T1000 (cell line): ENCODE data around the gene CHRNB1.
"Not testable (repeated sequence)": the region's sequence is repeated elsewhere in the genome, so short reads cannot be mapped to it uniquely, and the experiment has no call there.

ENCODE experiments used
- DNase-seq: peaks from one replicate; lab custom pipeline; 2025; ENCODE audit warnings: mixed read lengths; lab: John Stamatoyannopoulos, UW

CHRNB1 gene

DNA sequence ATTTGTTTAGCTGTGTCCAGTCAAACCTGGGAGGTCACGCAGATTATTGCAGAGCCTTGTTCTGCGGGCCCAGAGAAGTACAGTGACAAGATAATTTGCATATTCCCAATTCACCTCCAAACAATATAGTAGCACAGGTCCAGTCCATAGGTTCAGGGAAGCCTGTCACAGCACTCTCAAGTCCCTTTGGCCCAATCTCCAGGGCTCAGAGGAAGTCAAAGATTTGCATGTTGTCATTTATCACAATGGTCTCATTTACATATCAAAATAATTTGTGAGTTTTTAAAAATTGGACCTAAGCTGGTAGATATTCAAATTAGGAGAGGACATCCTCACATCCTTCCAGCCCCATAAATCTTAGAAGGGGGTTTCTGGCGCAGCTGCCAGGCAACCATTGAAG lies 22.6 kb downstream of the CHRNB1 start:
- DNase-seq: no peak

DNA sequence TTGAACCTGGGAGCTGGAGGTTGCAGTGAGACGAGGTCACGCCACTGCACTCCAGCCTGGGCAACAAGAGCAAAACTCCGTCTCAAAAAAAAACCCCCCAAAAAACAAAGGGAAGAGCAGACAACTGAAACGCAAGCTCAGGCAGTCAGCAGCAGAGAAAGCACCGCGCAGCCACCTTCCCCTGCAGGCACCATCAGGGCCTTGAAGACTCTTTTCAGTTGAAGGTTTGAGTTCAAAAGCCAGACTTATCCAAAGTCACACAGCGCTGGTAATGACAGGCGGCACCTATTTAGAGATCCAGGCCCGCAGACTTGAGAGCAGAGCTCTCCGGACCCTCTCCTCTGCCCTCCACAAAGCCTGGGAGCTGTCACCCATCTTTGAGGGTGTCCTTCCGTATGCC lies 23.4 kb downstream of the CHRNB1 start:
- no peak for DNase-seq

DNA sequence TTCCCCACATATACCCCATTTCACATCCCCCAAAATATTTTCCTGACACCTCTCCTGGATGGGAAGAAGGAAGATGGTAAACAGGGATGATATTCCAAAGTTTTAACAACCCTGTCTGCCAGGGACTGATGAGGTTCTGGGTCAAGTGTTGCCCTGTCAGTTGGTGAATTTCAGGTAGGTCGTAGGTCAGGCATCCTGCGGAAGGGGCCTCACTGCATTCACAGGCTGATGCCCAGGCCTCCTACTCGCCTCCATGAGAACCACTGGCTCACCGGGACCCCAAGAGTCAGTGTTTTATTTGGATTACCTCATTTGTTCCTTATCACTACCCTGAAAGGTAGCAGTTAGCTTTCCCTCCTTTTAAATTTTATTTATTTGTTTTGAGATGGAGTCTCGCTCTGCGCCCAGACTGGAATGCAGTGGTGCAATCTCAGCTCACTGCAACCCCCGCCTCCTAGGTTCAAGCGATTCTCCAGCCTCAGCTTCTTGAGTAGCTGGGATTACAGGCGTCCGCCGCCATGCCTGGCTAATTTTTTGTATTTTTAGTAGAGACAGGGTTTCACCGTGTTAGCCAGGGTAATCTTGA lies 24.0 kb downstream of the CHRNB1 start:
- no peak for DNase-seq

GRCh38 chr17:7469843-7470242 lies 25.0 kb downstream of the CHRNB1 start:
- not testable (repeated sequence) for DNase-seq

GRCh38 chr17:7470457-7470973 lies 25.7 kb downstream of the CHRNB1 start:
- not testable (repeated sequence) for DNase-seq

- no peak for DNase-seq
Measured at GRCh38 chr17:7471729-7472128, 26.9 kb downstream of the CHRNB1 start.

DNA sequence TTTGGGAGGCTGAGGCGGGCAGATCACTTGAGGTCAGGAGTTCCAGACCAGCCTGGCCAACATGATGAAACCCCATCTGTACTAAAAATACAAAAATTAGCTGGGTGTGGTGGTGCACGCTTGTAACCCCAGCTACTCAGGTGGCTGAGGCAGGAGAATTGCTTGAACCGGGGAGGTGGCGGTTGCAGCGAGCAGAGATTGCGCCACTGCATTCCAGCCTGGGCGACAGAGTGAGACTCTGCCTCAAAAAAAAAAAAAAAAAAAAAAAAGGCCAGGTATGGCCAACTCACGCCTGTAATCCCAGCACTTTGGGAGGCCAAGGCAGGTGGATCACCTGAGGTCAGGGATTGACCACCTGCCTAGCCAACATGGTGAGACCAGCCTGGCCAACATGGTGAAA lies 29.9 kb downstream of the CHRNB1 start:
- not testable (repeated sequence) for DNase-seq

GRCh38 chr17:7475764-7476422 lies 31.0 kb downstream of the CHRNB1 start:
- DNase-seq: no peak

DNA sequence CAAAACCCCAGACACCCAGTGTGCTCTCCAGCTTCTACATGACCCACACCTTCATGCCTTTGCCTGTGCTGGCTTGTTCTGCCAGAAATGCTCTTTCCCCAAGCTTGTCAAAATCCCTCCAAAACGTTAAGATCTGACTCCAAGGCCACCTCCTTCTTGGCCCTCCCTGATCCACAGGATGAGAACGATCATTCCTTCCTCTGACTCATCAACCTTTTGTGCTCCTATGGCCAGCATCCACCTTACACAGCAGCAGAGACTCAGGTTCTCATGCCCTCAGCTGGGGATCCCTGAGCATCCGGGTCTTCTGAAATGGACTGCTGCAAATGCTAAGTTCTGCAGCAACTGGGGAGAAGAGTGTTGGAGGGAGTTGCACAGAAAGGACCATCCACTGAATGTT lies 31.6 kb downstream of the CHRNB1 start:
- DNase-seq: no peak

GRCh38 chr17:7476951-7477350 lies 32.1 kb downstream of the CHRNB1 start:
- DNase-seq: no peak

GRCh38 chr17:7477392-7478275 lies 32.8 kb downstream of the CHRNB1 start:
- no peak for DNase-seq

DNA sequence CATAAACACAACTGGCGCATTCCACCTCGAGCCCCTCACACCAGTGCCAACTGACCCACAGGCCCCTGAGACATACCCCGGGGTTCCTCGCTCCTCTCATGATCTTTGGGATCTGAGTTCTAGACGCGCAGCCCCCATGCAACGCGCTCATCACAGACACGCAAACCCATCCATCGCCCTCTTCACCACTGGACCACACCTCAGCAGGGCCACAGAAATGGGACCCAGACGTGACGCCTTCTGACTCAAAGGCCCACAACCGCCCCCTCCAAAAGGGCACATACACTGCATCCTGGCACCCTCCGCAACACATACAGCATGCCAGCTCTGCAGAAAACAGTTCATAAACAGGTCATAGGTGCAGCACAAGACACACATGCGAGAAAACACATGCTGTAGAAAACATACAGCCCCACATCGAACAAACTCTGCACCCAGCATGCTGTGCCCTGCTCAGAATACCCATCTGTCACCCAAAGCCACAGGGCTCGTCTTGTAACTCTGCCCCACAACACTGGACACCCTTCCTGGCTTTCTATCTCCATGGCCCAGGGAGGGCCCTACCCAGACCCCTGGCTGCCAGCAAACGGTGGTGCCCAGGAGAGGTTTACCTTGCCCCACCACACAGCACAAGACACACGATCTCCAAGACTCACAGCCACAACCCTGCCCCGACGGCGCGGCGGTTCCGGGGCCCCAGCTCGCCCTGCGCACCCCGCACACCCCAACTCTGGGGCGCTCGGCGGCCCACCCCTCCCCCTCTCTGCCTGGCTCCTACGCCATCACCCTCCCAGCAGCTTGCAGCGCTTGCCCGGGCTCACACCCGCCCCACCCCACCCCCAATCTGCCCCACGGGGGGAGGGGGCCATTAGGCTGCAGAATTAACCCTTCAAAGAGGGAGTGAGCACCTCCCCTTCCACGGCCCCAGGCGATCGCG lies 33.7 kb downstream of the CHRNB1 start:
- no peak for DNase-seq

- DNase-seq: no peak
Measured at GRCh38 chr17:7479213-7480088, 34.6 kb downstream of the CHRNB1 start, which contains the start of gene ZBTB4. TSS of gene ZBTB4 (minus strand) at chr17:7479631. CDS start at chr17:7466801, 12,830 bp downstream.

- DNase-seq: no peak
Measured at GRCh38 chr17:7480089-7480384, 35.2 kb downstream of the CHRNB1 start.

GRCh38 chr17:7481275-7481674 lies 36.4 kb downstream of the CHRNB1 start, which contains the start of gene SLC35G6:
TSS of gene SLC35G6 (plus strand) at chr17:7481446. CDS start at chr17:7481517, 71 bp downstream.
- DNase-seq: not testable (repeated sequence)

DNA sequence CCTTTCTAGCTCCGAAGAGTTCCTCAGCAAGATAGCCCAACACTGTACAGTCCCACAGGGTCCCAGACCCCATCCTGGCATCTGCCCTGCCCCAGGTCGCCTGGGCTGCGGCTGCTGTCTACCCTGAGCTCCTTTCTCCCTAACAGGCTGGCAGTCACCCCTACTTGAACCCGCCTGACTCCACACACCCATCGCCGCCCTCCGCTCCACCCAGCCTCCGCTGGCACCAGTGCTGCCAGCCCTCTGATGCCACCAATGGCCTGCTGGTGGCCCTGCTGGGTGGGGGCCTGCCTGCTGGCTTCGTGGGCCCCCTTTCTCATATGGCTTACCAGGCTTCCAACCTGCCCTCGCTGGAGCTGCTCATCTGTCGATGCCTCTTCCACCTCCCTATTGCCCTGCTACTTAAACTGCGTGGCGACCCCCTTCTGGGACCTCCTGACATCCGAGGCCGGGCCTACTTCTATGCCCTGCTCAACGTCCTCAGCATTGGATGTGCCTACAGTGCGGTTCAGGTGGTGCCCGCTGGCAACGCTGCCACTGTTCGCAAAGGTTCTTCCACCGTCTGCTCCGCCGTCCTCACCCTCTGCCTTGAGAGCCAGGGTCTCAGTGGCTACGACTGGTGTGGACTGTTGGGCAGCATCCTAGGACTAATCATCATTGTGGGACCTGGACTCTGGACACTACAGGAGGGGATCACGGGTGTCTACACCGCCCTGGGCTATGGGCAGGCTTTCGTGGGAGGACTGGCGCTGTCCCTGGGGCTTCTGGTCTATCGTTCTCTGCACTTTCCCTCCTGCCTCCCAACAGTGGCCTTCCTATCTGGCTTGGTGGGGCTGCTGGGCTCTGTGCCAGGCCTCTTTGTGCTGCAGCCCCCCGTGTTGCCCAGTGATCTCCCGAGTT lies 37.2 kb downstream of the CHRNB1 start:
- DNase-seq: not testable (repeated sequence)

- not testable (repeated sequence) for DNase-seq
Measured at GRCh38 chr17:7482742-7483088, 37.9 kb downstream of the CHRNB1 start.

- peak; percentile 93 for DNase-seq
Measured at GRCh38 chr17:7483255-7484066, 38.6 kb downstream of the CHRNB1 start.
